Activated CD4-positive, alpha-beta T cell treated with anti-CD3 and anti-CD28 coated beads for 1 hour (primary cell): Measurements from ENCODE around the gene WNT1.

Source experiments
- DNase-seq: peaks from one replicate; pipeline ENCODE4 v3.0.0-alpha.2; 2020

Gene WNT1

GRCh38 chr12:48982397-48983080 is 4.4 kb downstream of the WNT1 start:
- DNase-seq, result no peak

GRCh38 chr12:48985475-48985897 is 7.4 kb downstream of the WNT1 start:
- DNase-seq, result no peak

- no peak for DNase-seq
Measured at GRCh38 chr12:48985901-48986300, 7.8 kb downstream of the WNT1 start.

- no peak for DNase-seq
Measured at GRCh38 chr12:48986720-48987291, 8.7 kb downstream of the WNT1 start.

- DNase-seq, result peak; percentile 50
Measured at GRCh38 chr12:48988030-48988649, 10.0 kb downstream of the WNT1 start.

- no peak for DNase-seq
Measured at GRCh38 chr12:48990552-48990951, 12.4 kb downstream of the WNT1 start.

- no peak for DNase-seq
Measured at GRCh38 chr12:48991247-48992050, 13.3 kb downstream of the WNT1 start.

GRCh38 chr12:48993787-48994186 is 15.7 kb downstream of the WNT1 start:
- DNase-seq, result no peak

- no peak for DNase-seq
Measured at GRCh38 chr12:48994224-48995085, 16.3 kb downstream of the WNT1 start.

GRCh38 chr12:48995086-48995879 is 17.2 kb downstream of the WNT1 start:
- DNase-seq, result no peak

- DNase-seq, result peak; percentile 50
Measured at GRCh38 chr12:48996794-48997718, 18.9 kb downstream of the WNT1 start.

GRCh38 chr12:48997719-48998496 is 19.8 kb downstream of the WNT1 start:
- no peak for DNase-seq

- DNase-seq, result no peak
Measured at GRCh38 chr12:48998497-48999353, 20.6 kb downstream of the WNT1 start.

- peak; percentile 25 for DNase-seq
Measured at GRCh38 chr12:48999371-49000131, 21.4 kb downstream of the WNT1 start, which contains the start of gene DDN. Gene DDN (minus strand): TSS chr12:48999375. CDS start chr12:48999287, 88 bp downstream.

GRCh38 chr12:49000346-49000745 is 22.2 kb downstream of the WNT1 start:
- DNase-seq, result no peak

- no peak for DNase-seq
Measured at GRCh38 chr12:49008943-49009342, 30.8 kb downstream of the WNT1 start.

GRCh38 chr12:49010092-49010668 is 32.1 kb downstream of the WNT1 start:
- no peak for DNase-seq
